NCI-H748 (cell line): ENCODE measurements around the gene BBS7.

Experiments used
- DNase-seq: peaks from one replicate; lab custom pipeline; 2025; ENCODE audit not compliant: unreplicated experiment; lab: John Stamatoyannopoulos, UW

The BBS7 gene

GRCh38 chr4:121869841-121870822 is at the start of gene BBS7:
TSS of gene BBS7 (minus strand) at chr4:121870474. CDS start at chr4:121870313, 161 bp downstream.
- peak; percentile 96 for DNase-seq

GRCh38 chr4:121913667-121914066 is 43.4 kb upstream of the BBS7 start:
- DNase-seq: no peak

GRCh38 chr4:121908346-121908745 is 38.1 kb upstream of the BBS7 start:
- no peak for DNase-seq

- peak; percentile 33 for DNase-seq
These were observed 30.1 kb upstream of the BBS7 start for GRCh38 chr4:121900132-121900983.

- DNase-seq: peak; percentile 40
These were observed 27.9 kb upstream of the BBS7 start for GRCh38 chr4:121898150-121898549.

GRCh38 chr4:121888134-121888533 is 17.9 kb upstream of the BBS7 start:
- DNase-seq: no peak

GRCh38 chr4:121885115-121885514 is 14.8 kb upstream of the BBS7 start:
- no peak for DNase-seq

GRCh38 chr4:121881158-121881557 is 10.9 kb upstream of the BBS7 start:
- no peak for DNase-seq

GRCh38 chr4:121879135-121879534 is 8.9 kb upstream of the BBS7 start:
- no peak for DNase-seq

GRCh38 chr4:121877041-121877773 is 6.9 kb upstream of the BBS7 start:
- DNase-seq: no peak

- no peak for DNase-seq
These were observed 5.8 kb upstream of the BBS7 start for GRCh38 chr4:121876070-121876469.

- DNase-seq: no peak
These were observed 5.4 kb upstream of the BBS7 start for GRCh38 chr4:121875652-121876051.

- DNase-seq: no peak
These were observed 3.3 kb upstream of the BBS7 start for GRCh38 chr4:121873604-121874003.

- DNase-seq: peak; percentile 2
These were observed 6.5 kb downstream of the BBS7 start for GRCh38 chr4:121863799-121864198.

- no peak for DNase-seq
These were observed 8.8 kb downstream of the BBS7 start for GRCh38 chr4:121861426-121861825.

- no peak for DNase-seq
These were observed 10.2 kb downstream of the BBS7 start for GRCh38 chr4:121860121-121860520.

GRCh38 chr4:121851354-121851753 is 18.9 kb downstream of the BBS7 start:
- DNase-seq: no peak

- DNase-seq: no peak
These were observed 23.6 kb downstream of the BBS7 start for GRCh38 chr4:121846662-121847061.

- no peak for DNase-seq
These were observed 27.4 kb downstream of the BBS7 start for GRCh38 chr4:121842862-121843261.

- DNase-seq: no peak
These were observed 32.1 kb downstream of the BBS7 start for GRCh38 chr4:121838136-121838535.

- DNase-seq: no peak
These were observed 40.8 kb downstream of the BBS7 start for GRCh38 chr4:121829511-121829910.
